ENCODE measurements around the gene CDV3.
A peak's percentile ranks its signal among the peaks of the same experiment; 100 is the strongest.

The CDV3 gene

GRCh38 chr3:133573054-133573628 lies 345 bp upstream of the CDV3 start:
- TF ChIP-seq TAF1 (IDR thresholded peaks at IDR 0.05; ENCODE audit: borderline replicate concordance, insufficient read depth, low read length), result peak; percentile 25; the same call in 1 of the 2 replicates
- peak; percentile 29; the same call in 1 of the 2 replicates for TF ChIP-seq POLR2AphosphoS5 (IDR thresholded peaks at IDR 0.05; ENCODE audit: low read depth, low read length)
- TF ChIP-seq SIN3A (IDR thresholded peaks at IDR 0.05; ENCODE audit: borderline replicate concordance, insufficient read depth, low read length), result no peak

DNA sequence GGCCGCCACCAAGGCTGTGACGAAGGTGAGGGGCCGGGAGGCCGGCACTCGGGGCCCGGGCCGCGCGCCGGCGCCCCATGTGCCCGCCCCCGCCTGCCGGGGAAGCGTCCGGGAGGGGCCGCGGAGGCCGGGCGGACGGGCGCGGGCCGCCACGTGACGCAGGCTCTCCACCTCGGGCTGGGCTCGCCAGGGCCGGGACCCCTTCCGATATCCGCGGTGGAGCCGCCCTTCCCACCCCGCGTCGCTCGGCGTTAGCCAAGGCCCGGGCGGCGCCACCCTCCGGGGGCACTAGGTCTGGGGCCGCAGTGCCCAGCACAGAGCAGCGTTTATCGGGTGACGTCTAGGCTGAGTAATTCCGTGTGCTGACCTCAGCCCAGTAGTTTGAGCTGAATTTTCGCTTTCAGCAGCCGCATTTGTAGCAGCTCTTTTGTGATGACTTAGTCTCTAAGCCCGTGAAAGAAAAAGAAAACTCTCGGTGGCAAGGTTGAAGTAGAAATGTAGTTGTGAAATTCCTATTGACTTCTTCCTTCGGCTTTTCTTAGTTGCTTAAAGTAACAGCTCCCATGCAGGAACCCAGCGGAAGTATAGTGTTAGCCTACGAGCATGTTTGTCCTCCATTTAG lies 885 bp downstream of the CDV3 start:
- TF ChIP-seq REST (IDR thresholded peaks at IDR 0.05; ENCODE audit: insufficient read depth in 1 of 2, low read depth in 2 of 2, low read length in 2 of 2) (no peak), SIN3A (IDR thresholded peaks at IDR 0.05; ENCODE audit: borderline replicate concordance, insufficient read depth, low read length) (no peak), TAF1 (IDR thresholded peaks at IDR 0.05; ENCODE audit: borderline replicate concordance, insufficient read depth, low read length) (0 out of 2 replicates have a peak, but pooled peaks have one; percentile 9), POLR2AphosphoS5 (IDR thresholded peaks at IDR 0.05; ENCODE audit: low read depth, low read length) (no peak), FOXP2 (optimal IDR thresholded peaks at IDR 0.05; ENCODE audit: borderline replicate concordance, extremely low read depth, extremely low read length, insufficient read depth) (peak; percentile 24)

DNA sequence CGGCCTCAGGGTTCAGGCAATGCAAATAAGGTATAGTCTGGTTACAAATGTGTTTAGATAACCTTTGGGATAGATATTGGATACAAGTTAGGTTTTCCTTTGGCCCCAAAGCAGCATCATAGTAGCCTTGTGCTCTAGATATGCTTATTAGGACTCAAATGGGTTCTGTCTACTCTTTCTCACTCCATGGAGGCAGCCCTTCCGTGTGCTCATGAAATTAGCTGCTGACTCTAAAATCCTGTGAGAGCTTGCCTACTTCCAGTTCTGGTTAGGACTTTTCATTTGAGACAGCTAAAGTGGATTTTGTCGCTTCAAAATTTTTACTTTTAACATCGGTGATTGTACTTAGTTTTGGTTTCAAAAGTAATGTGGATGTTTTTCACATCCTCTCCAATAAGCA lies 1.6 kb downstream of the CDV3 start:
- no peak for TF ChIP-seq FOXP2 (optimal IDR thresholded peaks at IDR 0.05; ENCODE audit: borderline replicate concordance, extremely low read depth, extremely low read length, insufficient read depth)
- no peak for TF ChIP-seq SIN3A (IDR thresholded peaks at IDR 0.05; ENCODE audit: borderline replicate concordance, insufficient read depth, low read length)
- no peak for TF ChIP-seq TAF1 (IDR thresholded peaks at IDR 0.05; ENCODE audit: borderline replicate concordance, insufficient read depth, low read length)
- TF ChIP-seq REST (IDR thresholded peaks at IDR 0.05; ENCODE audit: insufficient read depth in 1 of 2, low read depth in 2 of 2, low read length in 2 of 2), result no peak
- TF ChIP-seq POLR2AphosphoS5 (IDR thresholded peaks at IDR 0.05; ENCODE audit: low read depth, low read length), result no peak

DNA sequence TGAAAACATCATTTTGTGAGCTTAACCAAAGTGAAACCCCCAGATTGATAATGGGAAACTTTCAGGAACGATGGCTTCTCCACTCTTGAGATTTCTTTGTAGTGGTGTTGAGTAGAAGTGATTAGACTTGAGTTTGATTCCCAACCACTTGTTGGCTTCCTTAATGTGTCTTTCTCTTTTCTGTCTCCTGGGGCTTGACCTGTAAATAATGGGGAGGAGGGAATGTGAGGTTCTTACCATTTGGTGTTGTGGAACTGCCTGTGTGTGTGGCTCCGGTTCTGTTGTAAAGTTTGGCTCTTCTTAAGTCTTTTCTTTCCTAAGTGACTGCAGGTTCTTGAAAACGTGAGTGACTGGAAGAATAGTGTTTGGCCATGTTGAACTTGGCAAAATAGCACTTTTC lies 2.7 kb downstream of the CDV3 start:
- TF ChIP-seq SIN3A (IDR thresholded peaks at IDR 0.05; ENCODE audit: borderline replicate concordance, insufficient read depth, low read length) (no peak), POLR2AphosphoS5 (IDR thresholded peaks at IDR 0.05; ENCODE audit: low read depth, low read length) (no peak), TAF1 (IDR thresholded peaks at IDR 0.05; ENCODE audit: borderline replicate concordance, insufficient read depth, low read length) (no peak), FOXP2 (optimal IDR thresholded peaks at IDR 0.05; ENCODE audit: borderline replicate concordance, extremely low read depth, extremely low read length, insufficient read depth) (no peak), REST (IDR thresholded peaks at IDR 0.05; ENCODE audit: insufficient read depth in 1 of 2, low read depth in 2 of 2, low read length in 2 of 2) (no peak)

GRCh38 chr3:133578548-133579191 lies 5.2 kb downstream of the CDV3 start:
- TF ChIP-seq SIN3A (IDR thresholded peaks at IDR 0.05; ENCODE audit: borderline replicate concordance, insufficient read depth, low read length), result no peak
- no peak for TF ChIP-seq TAF1 (IDR thresholded peaks at IDR 0.05; ENCODE audit: borderline replicate concordance, insufficient read depth, low read length)
- TF ChIP-seq POLR2AphosphoS5 (IDR thresholded peaks at IDR 0.05; ENCODE audit: low read depth, low read length), result no peak; the same call in 1 of the 2 replicates
- TF ChIP-seq FOXP2 (optimal IDR thresholded peaks at IDR 0.05; ENCODE audit: borderline replicate concordance, extremely low read depth, extremely low read length, insufficient read depth), result no peak
- TF ChIP-seq REST (IDR thresholded peaks at IDR 0.05; ENCODE audit: insufficient read depth in 1 of 2, low read depth in 2 of 2, low read length in 2 of 2), result no peak

Data from PFSK-1 (cell line).